GM21447 (cell line): ENCODE data around the gene ELMOD1.

Experiments used
- ATAC-seq: cut with Tn5 transposase; IDR thresholded peaks from one replicate; pipeline ENCODE4 v1.9.1; 2021; ENCODE audit not compliant: unreplicated experiment

ELMOD1 gene

DNA sequence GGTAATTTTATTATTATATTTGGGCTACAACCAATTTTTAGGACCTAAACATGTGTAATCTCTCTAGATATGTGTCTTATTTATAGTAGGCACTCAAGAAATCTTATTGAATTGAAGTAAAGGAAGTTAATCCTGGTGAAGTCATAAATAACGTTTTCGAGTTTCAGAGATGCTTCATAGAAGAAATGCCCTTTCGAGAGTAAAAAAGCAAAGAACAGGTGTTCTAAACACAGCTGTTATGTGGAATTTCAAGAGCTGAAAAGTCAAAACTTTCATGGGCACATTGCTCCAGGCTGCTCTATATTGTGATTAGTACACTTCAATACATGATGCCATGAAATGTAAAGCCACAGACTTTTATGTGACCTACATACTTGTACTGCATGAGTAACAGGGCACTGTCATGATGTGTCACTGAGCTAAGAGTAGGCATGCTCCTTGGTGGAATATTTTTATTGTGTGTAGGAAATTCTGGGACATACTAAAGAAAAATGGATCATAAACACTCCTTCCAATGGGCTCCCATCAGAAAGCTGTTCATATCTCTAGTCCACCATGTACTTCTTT, 7.2 kb upstream of the ELMOD1 start:
- no peak for ATAC-seq

GRCh38 chr11:107587306-107587979, 3.5 kb upstream of the ELMOD1 start:
- no peak for ATAC-seq

DNA sequence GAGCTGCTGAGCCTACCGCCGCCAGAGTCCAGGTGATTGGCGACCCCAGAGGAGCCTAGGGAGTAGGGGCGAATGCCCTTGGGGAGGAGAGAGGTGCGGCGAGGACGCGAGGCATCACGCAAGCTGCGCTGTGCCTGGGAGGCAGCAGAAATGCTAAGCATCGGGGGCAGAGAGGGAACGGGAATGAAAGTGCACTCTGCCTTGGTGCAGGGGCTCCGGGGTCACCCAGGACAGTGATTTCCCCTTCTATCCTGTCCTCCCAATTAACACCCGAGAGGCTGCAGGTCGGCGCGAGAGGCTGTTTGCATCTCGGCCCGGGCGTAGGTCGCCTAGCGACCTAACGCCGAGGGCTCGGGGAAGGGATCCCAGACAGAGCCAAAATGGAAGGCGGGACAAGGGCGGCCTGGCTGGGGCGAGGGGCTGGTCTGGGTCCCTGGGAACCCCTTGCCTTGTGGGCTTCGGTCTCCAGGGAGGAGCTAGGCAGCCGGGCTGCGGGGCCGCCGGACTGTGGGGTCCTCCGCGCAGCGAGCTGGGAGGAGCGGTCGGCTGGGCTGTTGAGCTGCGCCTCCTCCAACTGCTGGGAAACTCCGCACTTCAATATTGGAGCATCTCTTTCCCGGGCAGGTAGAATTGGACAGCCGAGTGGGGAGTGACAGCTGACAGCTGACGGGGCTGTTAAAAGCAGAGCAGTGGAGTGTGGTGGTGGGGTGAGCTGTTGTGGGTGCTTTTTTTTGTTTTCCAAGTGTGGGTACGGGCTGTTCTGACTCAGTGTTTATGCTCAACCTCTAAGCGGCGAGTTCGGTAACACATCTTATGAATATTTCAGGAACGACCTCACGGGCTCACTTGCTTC, 657 bp downstream of the ELMOD1 start:
- ATAC-seq = no peak

GRCh38 chr11:107592231-107592590, 1.3 kb downstream of the ELMOD1 start:
- no peak for ATAC-seq

GRCh38 chr11:107592813-107593212, 1.9 kb downstream of the ELMOD1 start:
- no peak for ATAC-seq

DNA sequence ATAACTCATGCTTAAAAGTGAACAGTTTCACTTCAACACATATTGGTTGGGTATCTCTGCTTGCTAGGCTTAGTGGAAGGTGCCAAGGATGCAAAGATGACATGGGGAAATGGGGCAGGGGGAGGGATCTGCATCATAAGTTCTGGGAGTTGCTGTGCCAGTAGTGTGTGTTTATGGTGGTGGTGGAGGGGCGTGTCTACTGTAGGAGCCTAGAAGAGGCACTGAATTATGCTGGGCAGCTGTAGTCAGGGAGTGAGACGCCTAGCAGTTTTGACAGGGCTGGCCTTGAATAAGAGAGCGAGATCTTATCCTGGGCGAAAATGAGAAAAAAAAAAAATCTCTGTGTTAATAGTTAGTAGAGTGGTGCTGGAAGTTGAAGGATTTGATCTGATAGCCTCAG, 3.0 kb downstream of the ELMOD1 start:
- no peak for ATAC-seq

DNA sequence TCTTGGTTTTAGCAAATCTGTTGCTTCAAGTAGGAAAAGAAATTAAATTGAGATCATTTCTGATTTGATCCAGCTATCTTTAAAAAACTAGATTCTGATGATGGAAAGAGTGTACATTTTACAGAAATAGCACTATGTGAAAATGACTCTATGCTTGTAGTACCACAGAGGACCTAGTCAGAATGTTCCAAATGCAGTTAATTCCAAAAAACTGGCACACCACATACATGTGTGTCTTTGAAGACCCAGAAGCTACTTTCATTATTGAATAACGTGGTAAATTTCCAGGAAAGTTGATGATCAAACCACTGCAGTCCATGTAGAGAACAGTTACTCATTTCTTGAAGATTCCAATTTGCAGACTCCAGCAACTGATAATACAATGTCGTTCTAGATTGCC, 3.8 kb downstream of the ELMOD1 start:
- no peak for ATAC-seq

DNA sequence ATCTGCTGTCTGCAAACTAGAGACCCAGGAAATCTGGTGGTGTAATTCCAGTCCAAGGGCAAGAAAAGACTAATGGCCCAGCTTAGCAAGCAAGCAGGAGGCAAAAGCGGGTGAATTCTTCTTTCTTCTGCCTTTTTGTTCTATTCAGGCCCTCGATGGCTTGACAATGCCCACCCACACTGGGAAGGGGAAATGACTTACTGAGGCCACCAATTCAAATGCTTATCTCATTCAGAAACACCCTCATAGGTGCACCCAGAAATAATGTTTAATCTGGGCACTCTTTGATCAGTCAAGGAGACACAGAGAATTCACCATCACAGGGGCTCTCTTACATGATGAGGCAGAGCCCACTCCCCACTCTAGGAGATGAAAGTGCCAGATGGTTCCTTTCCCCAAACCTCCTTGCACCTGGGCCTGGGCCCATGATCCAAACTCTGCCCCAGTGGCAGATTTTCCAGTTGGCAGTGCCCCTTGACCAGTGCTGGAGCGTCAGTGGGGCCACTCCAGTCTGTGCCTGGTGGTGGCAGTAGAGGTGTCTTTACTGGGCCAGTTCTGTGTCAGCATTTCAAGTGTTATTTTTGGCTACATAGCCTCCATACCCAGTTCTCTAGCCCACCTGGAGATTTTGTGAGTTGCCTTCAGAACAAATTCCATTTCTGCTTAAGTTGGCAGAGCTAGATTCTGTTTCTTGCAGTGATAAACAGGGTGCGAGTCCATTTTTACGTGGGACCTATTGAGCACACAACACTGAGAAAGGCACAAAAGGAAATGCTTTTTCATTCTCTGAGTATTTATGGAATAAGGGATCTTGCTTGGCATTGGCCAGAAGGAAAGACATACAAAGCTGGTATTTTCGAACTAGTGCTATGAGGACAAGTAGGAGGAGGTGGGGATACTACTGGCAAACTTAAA, 7.5 kb downstream of the ELMOD1 start:
- ATAC-seq = peak; percentile 75

GRCh38 chr11:107605061-107606006, 14.4 kb downstream of the ELMOD1 start:
- ATAC-seq = no peak

GRCh38 chr11:107606141-107606540, 15.2 kb downstream of the ELMOD1 start:
- ATAC-seq = no peak

DNA sequence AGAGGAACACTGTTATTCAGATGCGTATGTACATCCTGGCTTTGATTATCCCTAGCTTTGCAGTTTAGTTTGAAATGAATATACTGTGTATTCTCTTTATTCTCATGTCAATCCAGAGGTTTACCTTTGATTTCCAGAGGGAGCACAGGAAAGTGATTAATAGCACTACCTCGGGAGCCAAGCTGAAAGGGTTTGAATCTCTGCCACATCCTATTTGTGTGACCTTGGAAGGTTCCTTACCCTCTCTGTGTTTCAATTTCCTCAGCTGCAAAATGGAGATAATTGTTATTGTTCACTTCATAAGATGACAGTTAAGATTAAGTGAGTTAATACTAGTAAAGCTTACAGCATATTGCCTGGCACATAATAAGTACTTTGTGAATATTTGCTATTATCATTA, 17.9 kb downstream of the ELMOD1 start:
- ATAC-seq = no peak

DNA sequence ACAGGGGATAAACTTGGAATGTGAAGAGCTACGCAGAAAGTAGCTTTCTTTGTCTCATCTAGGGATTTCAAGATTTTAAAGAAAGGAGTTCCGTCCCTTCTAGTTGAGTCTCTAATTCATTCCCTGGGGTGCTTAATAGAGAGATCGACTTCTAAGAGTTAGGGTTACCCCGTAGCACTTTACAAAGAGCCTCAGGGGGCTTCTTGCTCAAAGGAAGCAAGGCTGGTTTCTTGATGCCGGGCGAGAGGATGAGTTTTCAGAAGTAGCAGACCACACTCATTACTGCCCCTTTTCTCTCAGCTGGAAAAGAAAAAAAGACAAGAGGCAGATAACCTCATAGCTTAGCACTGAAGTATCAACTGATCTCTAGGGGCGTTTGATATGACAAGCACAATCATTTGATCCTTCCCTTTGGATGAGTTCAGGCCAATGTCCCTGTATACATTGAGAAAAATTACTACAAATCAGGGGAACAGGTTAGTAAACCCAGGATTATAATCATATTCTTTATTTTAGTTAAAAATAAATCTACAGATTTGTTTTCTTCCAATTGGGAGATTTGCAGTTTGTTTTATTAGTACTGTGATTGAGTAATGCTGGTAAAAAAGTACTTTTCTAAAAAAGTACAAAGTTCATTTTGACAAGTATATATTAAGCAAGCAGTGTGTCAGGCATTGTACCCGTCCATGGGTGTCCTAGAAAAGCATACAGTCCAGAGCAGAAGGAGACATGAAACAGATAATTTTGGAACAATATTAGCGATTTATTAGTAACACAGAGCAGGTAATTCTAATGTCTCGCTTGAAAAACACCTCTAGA, 18.7 kb downstream of the ELMOD1 start:
- no peak for ATAC-seq

GRCh38 chr11:107612445-107612844, 21.5 kb downstream of the ELMOD1 start:
- no peak for ATAC-seq

GRCh38 chr11:107619926-107620325, 29.0 kb downstream of the ELMOD1 start:
- no peak for ATAC-seq

DNA sequence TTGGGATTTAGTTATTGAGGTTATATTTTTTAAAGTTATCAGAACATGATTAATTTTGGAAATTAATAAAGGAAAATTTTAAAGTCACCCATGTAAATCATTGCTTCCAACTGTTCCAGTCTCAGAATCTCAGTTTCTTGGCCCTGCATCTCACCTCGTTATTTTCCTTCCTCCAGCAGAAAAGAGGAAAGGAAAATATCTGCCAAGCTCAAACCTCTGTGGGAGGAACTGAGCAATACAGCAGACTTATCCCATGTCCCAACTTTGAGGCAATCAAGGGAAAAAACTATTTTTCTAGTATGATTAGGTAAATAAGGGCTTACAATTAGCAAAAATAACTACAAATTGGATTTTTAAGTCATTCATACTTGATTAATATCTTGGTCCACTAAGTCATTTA, 30.1 kb downstream of the ELMOD1 start:
- ATAC-seq = no peak

DNA sequence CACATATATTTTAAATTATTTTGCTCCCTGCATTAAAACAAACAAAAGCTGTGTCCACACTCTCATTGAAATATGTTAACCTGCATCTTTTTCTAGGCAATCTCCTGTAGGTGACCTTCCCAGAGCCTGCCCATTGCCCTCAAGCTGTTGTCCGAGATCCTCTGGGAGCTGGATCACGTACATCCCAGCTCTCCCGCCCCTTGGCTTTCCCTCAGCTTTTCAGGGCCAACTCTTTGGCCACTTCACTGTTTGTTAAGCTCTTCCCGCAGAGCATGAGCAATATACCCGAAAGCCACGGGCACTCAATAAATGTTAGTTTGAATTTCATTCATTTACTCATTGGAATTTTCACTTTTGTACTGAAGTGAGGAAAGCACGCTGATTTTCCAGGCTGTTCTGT, 32.2 kb downstream of the ELMOD1 start:
- no peak for ATAC-seq

DNA sequence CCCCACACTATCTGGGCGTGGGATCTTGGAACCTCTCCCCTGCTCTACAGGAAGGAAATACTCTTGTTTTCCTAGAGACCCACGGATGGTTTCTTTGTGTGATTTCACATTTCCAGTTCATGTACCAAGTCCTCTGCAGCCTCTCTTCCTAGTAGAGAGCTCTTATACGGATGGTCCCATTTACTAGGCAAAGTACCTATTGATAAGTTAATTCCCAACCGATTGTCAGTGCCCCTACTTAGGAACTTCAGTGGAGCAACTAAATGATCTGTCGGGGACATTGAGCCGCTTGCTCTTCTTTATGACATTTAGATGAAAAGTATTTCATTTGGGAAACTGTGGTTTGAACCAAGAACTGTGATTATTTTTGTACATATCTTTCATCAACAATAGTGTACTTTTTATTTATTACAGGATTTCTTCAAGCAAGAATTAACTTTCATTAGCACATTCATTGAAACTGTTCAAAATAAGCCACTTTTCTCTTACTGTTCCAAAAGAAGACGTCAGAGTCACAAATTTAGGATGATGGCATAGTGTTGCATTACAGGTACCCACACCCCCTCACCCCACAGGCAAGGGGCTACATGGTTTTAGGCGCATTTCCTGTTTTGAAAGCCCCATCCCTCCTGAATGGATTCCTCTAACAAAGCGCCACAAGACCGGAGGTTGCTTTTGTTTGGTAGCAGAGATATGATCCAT, 34.2 kb downstream of the ELMOD1 start:
- no peak for ATAC-seq

GRCh38 chr11:107625685-107625989, 34.7 kb downstream of the ELMOD1 start:
- no peak for ATAC-seq

- ATAC-seq = no peak
Measured at GRCh38 chr11:107631043-107631442, 40.1 kb downstream of the ELMOD1 start.
